Measurements from ENCODE around the gene ARAP2.

The ARAP2 gene

GRCh38 chr4:36282503-36283030, 38.3 kb upstream of the ARAP2 start:
- no peaks in the 10 kb centered on the region for H4K20me1 ChIP-seq (ENCODE audit: insufficient read depth, low read length)
- H3K4me3 ChIP-seq (ENCODE audit: low read length): no peak overlapping the region
- H3K9ac ChIP-seq (ENCODE audit: low read length): no peak overlapping the region
- H3K36me3 ChIP-seq (replicated peaks; ENCODE audit: low read depth, low read length): no peaks in the 10 kb centered on the region
- H3K79me2 ChIP-seq (ENCODE audit: low read length): no peaks in the 10 kb centered on the region
- H3K4me1 ChIP-seq (ENCODE audit: low read length): peaks cover 24% of the 10 kb centered on the region
- H3K27me3 ChIP-seq (ENCODE audit: low read depth, low read length): no peaks in the 10 kb centered on the region
- no peak overlapping the region for H3K4me2 ChIP-seq (ENCODE audit: low read length)
- no peaks in the 10 kb centered on the region for H3K9me3 ChIP-seq (ENCODE audit: insufficient read depth, low read length)
- H3K27ac ChIP-seq (ENCODE audit: low read length): no peak overlapping the region
- TF ChIP-seq EZH2phosphoT487 (IDR thresholded peaks at IDR 0.05; ENCODE audit: low read depth): no peak
- no peak for TF ChIP-seq CTCF (IDR thresholded peaks at IDR 0.05; ENCODE audit: low read depth, low read length)
- no peak overlapping the region for H2AFZ ChIP-seq (ENCODE audit: low read depth, low read length)

- Histone ChIP-seq H3K79me2 (ENCODE audit: low read length) (no peaks in the 10 kb centered on the region), H3K9ac (ENCODE audit: low read length) (no peak within 1 kb of the TSS), H3K36me3 (replicated peaks; ENCODE audit: low read depth, low read length) (no peaks in the 10 kb centered on the region), H2AFZ (ENCODE audit: low read depth, low read length) (no peak within 1 kb of the TSS), H3K4me2 (ENCODE audit: low read length) (no peak within 1 kb of the TSS), H3K27ac (ENCODE audit: low read length) (no peak within 1 kb of the TSS), H3K27me3 (ENCODE audit: low read depth, low read length) (no peaks in the 10 kb centered on the region), H4K20me1 (ENCODE audit: insufficient read depth, low read length) (no peaks in the 10 kb centered on the region), H3K4me3 (ENCODE audit: low read length) (no peak within 1 kb of the TSS), H3K9me3 (ENCODE audit: insufficient read depth, low read length) (no peaks in the 10 kb centered on the region), H3K4me1 (ENCODE audit: low read length) (peaks cover 25% of the 10 kb centered on the region)
- TF ChIP-seq EZH2phosphoT487 (IDR thresholded peaks at IDR 0.05; ENCODE audit: low read depth): no peak
- no peak for TF ChIP-seq CTCF (IDR thresholded peaks at IDR 0.05; ENCODE audit: low read depth, low read length)
Measured at GRCh38 chr4:36281384-36282106, 37.2 kb upstream of the ARAP2 start, which contains the start of gene DTHD1. Gene DTHD1 (plus strand): TSS chr4:36281616. CDS start chr4:36281759, 143 bp downstream.

- no peaks in the 10 kb centered on the region for H3K9me3 ChIP-seq (ENCODE audit: insufficient read depth, low read length)
- H3K36me3 ChIP-seq (replicated peaks; ENCODE audit: low read depth, low read length): no peaks in the 10 kb centered on the region
- no peak overlapping the region for H3K27ac ChIP-seq (ENCODE audit: low read length)
- H3K4me1 ChIP-seq (ENCODE audit: low read length): peaks cover 17% of the 10 kb centered on the region
- no peak overlapping the region for H3K4me2 ChIP-seq (ENCODE audit: low read length)
- H3K4me3 ChIP-seq (ENCODE audit: low read length): no peak overlapping the region
- no peak overlapping the region for H3K9ac ChIP-seq (ENCODE audit: low read length)
- H4K20me1 ChIP-seq (ENCODE audit: insufficient read depth, low read length): no peaks in the 10 kb centered on the region
- TF ChIP-seq CTCF (IDR thresholded peaks at IDR 0.05; ENCODE audit: low read depth, low read length): no peak
- no peak for TF ChIP-seq EZH2phosphoT487 (IDR thresholded peaks at IDR 0.05; ENCODE audit: low read depth)
- H3K79me2 ChIP-seq (ENCODE audit: low read length): no peaks in the 10 kb centered on the region
- no peak overlapping the region for H2AFZ ChIP-seq (ENCODE audit: low read depth, low read length)
- no peaks in the 10 kb centered on the region for H3K27me3 ChIP-seq (ENCODE audit: low read depth, low read length)
Measured at GRCh38 chr4:36280555-36280954, 36.2 kb upstream of the ARAP2 start.

GRCh38 chr4:36278789-36279188, 34.5 kb upstream of the ARAP2 start:
- Histone ChIP-seq H3K36me3 (replicated peaks; ENCODE audit: low read depth, low read length) (no peaks in the 10 kb centered on the region), H3K79me2 (ENCODE audit: low read length) (no peaks in the 10 kb centered on the region), H3K4me3 (ENCODE audit: low read length) (no peak overlapping the region), H2AFZ (ENCODE audit: low read depth, low read length) (no peak overlapping the region), H3K27me3 (ENCODE audit: low read depth, low read length) (no peaks in the 10 kb centered on the region), H3K9ac (ENCODE audit: low read length) (no peak overlapping the region), H3K27ac (ENCODE audit: low read length) (no peak overlapping the region), H3K9me3 (ENCODE audit: insufficient read depth, low read length) (no peaks in the 10 kb centered on the region), H4K20me1 (ENCODE audit: insufficient read depth, low read length) (no peaks in the 10 kb centered on the region), H3K4me1 (ENCODE audit: low read length) (peaks cover 6% of the 10 kb centered on the region; the same call in 1 of the 2 replicates), H3K4me2 (ENCODE audit: low read length) (no peak overlapping the region)
- TF ChIP-seq CTCF (IDR thresholded peaks at IDR 0.05; ENCODE audit: low read depth, low read length): no peak
- no peak for TF ChIP-seq EZH2phosphoT487 (IDR thresholded peaks at IDR 0.05; ENCODE audit: low read depth)
